ENCODE results near the gene DGKD. TPM values are rescaled to one million over a fixed set of nuclear protein-coding genes. Genes with fewer than 3 reads are reported as not detected.

The DGKD gene
- total RNA-seq, 3 donors from 2014 or later = 17.1 to 41.3 (median 37.3) TPM

- DNase-seq (ENCODE audit: low spot score in 2 of 2) = no peak
- TF ChIP-seq POLR2AphosphoS5 (IDR thresholded peaks at IDR 0.05) (no peak), CTCF (IDR thresholded peaks at IDR 0.05) (no peak), POLR2A (IDR thresholded peaks at IDR 0.05) (no peak)
- Histone ChIP-seq H3K36me3 (no peaks in the 10 kb centered on the region), H3K9me3 (no peaks in the 10 kb centered on the region), H3K4me1 (no peaks in the 10 kb centered on the region), H3K4me3 (no peak overlapping the region), H3K27me3 (no peaks in the 10 kb centered on the region), H3K27ac (no peak overlapping the region)
- intact Hi-C loops (cut with DNase I; ENCODE audit: low total_unique reads) = no loop called here
These were observed 83.2 kb downstream of the DGKD start for GRCh38 chr2:233437439-233437955.

- intact Hi-C loops (cut with DNase I; ENCODE audit: low total_unique reads) = no loop called here
- no peaks in the 10 kb centered on the region for H3K4me1 ChIP-seq
- no peaks in the 10 kb centered on the region for H3K9me3 ChIP-seq
- no peak overlapping the region for H3K4me3 ChIP-seq
- TF ChIP-seq CTCF (IDR thresholded peaks at IDR 0.05) = no peak
- TF ChIP-seq POLR2A (IDR thresholded peaks at IDR 0.05) = no peak
- no peak for TF ChIP-seq POLR2AphosphoS5 (IDR thresholded peaks at IDR 0.05)
- no peak for DNase-seq (ENCODE audit: low spot score in 2 of 2)
- H3K27me3 ChIP-seq = no peaks in the 10 kb centered on the region
- no peak overlapping the region for H3K27ac ChIP-seq
- H3K36me3 ChIP-seq = no peaks in the 10 kb centered on the region
These were observed 84.4 kb downstream of the DGKD start for GRCh38 chr2:233438573-233439147.

- DNase-seq (ENCODE audit: low spot score in 2 of 2) = no peak
- Histone ChIP-seq H3K27ac (no peak overlapping the region), H3K36me3 (no peaks in the 10 kb centered on the region), H3K4me1 (no peaks in the 10 kb centered on the region), H3K27me3 (no peaks in the 10 kb centered on the region), H3K4me3 (no peak overlapping the region), H3K9me3 (no peaks in the 10 kb centered on the region)
- TF ChIP-seq CTCF (IDR thresholded peaks at IDR 0.05) = no peak
- TF ChIP-seq POLR2A (IDR thresholded peaks at IDR 0.05) = no peak
- no peak for TF ChIP-seq POLR2AphosphoS5 (IDR thresholded peaks at IDR 0.05)
- intact Hi-C loops (cut with DNase I; ENCODE audit: low total_unique reads) = no loop called here
These were observed 84.9 kb downstream of the DGKD start for GRCh38 chr2:233439191-233439590.

GRCh38 chr2:233440314-233440713 is 86.0 kb downstream of the DGKD start:
- TF ChIP-seq CTCF (IDR thresholded peaks at IDR 0.05) (no peak), POLR2A (IDR thresholded peaks at IDR 0.05) (no peak), POLR2AphosphoS5 (IDR thresholded peaks at IDR 0.05) (no peak)
- intact Hi-C loops (cut with DNase I; ENCODE audit: low total_unique reads) = loop anchor here (5.0 to 10.0 kb wide), 2 partner anchors 88 to 274 kb away; partner anchors contain the start of genes DGKD, UGT1A4 and UGT1A5
- Histone ChIP-seq H3K27me3 (no peaks in the 10 kb centered on the region), H3K27ac (no peak overlapping the region), H3K4me1 (no peaks in the 10 kb centered on the region), H3K4me3 (no peak overlapping the region), H3K36me3 (no peaks in the 10 kb centered on the region), H3K9me3 (no peaks in the 10 kb centered on the region)
- DNase-seq (ENCODE audit: low spot score in 2 of 2) = no peak

GRCh38 chr2:233440714-233441113 is 86.4 kb downstream of the DGKD start:
- no peaks in the 10 kb centered on the region for H3K27me3 ChIP-seq
- no peak overlapping the region for H3K4me3 ChIP-seq
- peaks cover 1% of the 10 kb centered on the region for H3K36me3 ChIP-seq
- TF ChIP-seq POLR2A (IDR thresholded peaks at IDR 0.05) = no peak
- no peak for TF ChIP-seq POLR2AphosphoS5 (IDR thresholded peaks at IDR 0.05)
- no peak for TF ChIP-seq CTCF (IDR thresholded peaks at IDR 0.05)
- no peaks in the 10 kb centered on the region for H3K9me3 ChIP-seq
- DNase-seq (ENCODE audit: low spot score in 2 of 2) = no peak
- no peak overlapping the region for H3K27ac ChIP-seq
- intact Hi-C loops (cut with DNase I; ENCODE audit: low total_unique reads) = loop anchor here (5.0 to 10.0 kb wide), 2 partner anchors 88 to 274 kb away; partner anchors contain the start of genes DGKD, UGT1A4 and UGT1A5
- H3K4me1 ChIP-seq = no peaks in the 10 kb centered on the region
